ENCODE data around the gene PHF13. TPM values are rescaled to one million over a fixed set of nuclear protein-coding genes. Genes with fewer than 3 reads are reported as not detected.

The PHF13 gene
- total RNA-seq, 4 donors from 2014 or later: 6.7 to 12.1 (median 8.7) TPM

DNA sequence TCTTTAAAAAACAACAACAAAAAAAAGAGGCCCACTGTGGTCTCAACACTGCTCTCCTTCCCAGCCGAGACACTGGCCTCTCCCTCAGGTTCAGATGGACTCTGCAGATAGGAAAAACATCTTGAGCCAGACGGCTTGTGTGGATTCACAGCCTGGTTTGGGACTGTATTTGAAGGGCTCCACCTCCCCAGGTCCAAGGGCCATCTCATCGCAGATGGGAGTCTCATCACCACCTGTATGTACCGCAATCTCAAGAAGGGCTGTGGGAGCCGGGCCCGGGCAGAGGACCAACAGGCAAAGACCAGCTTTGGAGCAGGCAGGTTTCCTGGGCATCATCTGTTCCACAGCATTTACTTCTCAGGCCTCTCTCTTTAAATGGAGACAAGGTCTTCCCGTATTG is 23.5 kb upstream of the PHF13 start:
- no peak for DNase-seq
- H3K4me1 ChIP-seq: peaks cover 42 to 96% (median 42%) of the 10 kb centered on the region in 3 donors
- H3K27ac ChIP-seq: peak overlapping the region in 1 of 4 donors; percentile 78
- WGBS, 2 donors: 76 to 86% methylated on average over 6 to 7 of the region's 7 CpGs
- no peaks in the 10 kb centered on the region for H3K9me3 ChIP-seq
- no peak for TF ChIP-seq POLR2A (IDR thresholded peaks at IDR 0.05)
- no peak for TF ChIP-seq CTCF (IDR thresholded peaks at IDR 0.05)
- H3K36me3 ChIP-seq: peaks cover 48 to 80% (median 59%) of the 10 kb centered on the region in 3 donors
- intact Hi-C loops (cut with DNase I): no loop called here
- H3K27me3 ChIP-seq: no peaks in the 10 kb centered on the region
- H3K4me3 ChIP-seq: no peak overlapping the region

- H3K27ac ChIP-seq: peak overlapping the region in 2 of 4 donors; percentile 28 to 37
These were observed 22.3 kb upstream of the PHF13 start for GRCh38 chr1:6591222-6591621.

DNA sequence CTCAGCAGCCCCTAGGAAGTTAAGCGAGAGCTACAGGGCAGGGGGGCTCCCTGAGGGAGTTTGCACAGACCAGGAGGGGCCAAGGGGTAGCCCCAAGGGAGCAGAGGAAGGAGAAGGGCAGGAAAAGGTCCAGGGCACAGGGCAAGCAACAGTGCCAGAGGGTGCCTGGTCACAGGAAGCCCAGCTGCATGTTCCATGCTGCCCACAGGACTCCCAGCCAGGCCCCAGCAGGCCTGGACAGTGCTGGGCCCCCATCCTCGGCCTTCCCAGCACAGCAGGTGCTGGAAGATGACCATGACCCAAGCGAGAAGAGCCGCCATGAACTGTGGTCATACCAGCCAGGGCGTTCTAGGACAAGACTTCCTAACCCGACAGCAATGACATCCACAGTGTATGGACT is 21.9 kb upstream of the PHF13 start:
- H3K27ac ChIP-seq: peak overlapping the region in 2 of 4 donors; percentile 28 to 37
- DNase-seq: no peak
- no peak overlapping the region for H3K4me3 ChIP-seq
- H3K9me3 ChIP-seq: no peaks in the 10 kb centered on the region
- H3K4me1 ChIP-seq: peaks cover 49 to 96% (median 50%) of the 10 kb centered on the region in 3 donors
- H3K27me3 ChIP-seq: no peaks in the 10 kb centered on the region
- TF ChIP-seq POLR2A (IDR thresholded peaks at IDR 0.05) (no peak), CTCF (IDR thresholded peaks at IDR 0.05) (no peak)
- peaks cover 61 to 90% (median 70%) of the 10 kb centered on the region in 3 donors for H3K36me3 ChIP-seq
- intact Hi-C loops (cut with DNase I): no loop called here
- 68 to 80% methylated on average over 2 to 4 of the region's 6 CpGs for WGBS, 2 donors

More at GRCh38 chr1:6591222-6591621, 22.3 kb upstream of the PHF13 start:
- no peaks in the 10 kb centered on the region for H3K9me3 ChIP-seq
- H3K4me1 ChIP-seq: peaks cover 50 to 96% (median 50%) of the 10 kb centered on the region in 3 donors
- H3K4me3 ChIP-seq: no peak overlapping the region
- H3K36me3 ChIP-seq: peaks cover 59 to 90% (median 70%) of the 10 kb centered on the region in 3 donors
- no peak for DNase-seq
- 62 to 87% methylated on average over 3 to 8 of the region's 13 CpGs for WGBS, 2 donors
- TF ChIP-seq POLR2A (IDR thresholded peaks at IDR 0.05) (no peak), CTCF (IDR thresholded peaks at IDR 0.05) (no peak)
- intact Hi-C loops (cut with DNase I): no loop called here
- H3K27me3 ChIP-seq: no peaks in the 10 kb centered on the region

- Histone ChIP-seq H3K4me1 (peaks cover 49 to 96% (median 50%) of the 10 kb centered on the region in 3 donors), H3K9me3 (no peaks in the 10 kb centered on the region), H3K27me3 (no peaks in the 10 kb centered on the region), H3K36me3 (peaks cover 69 to 97% (median 77%) of the 10 kb centered on the region in 3 donors), H3K27ac (peak overlapping the region in 1 of 4 donors; percentile 37), H3K4me3 (no peak overlapping the region)
- TF ChIP-seq CTCF (IDR thresholded peaks at IDR 0.05) (no peak), POLR2A (IDR thresholded peaks at IDR 0.05) (no peak)
- DNase-seq: no peak
- 58 to 60% methylated on average over 1 to 4 of the region's 5 CpGs for WGBS, 2 donors
- intact Hi-C loops (cut with DNase I): no loop called here
These were observed 21.1 kb upstream of the PHF13 start for GRCh38 chr1:6592441-6592840.

- Histone ChIP-seq H3K36me3 (peaks cover 75 to 100% (median 82%) of the 10 kb centered on the region in 3 donors), H3K9me3 (no peaks in the 10 kb centered on the region), H3K4me3 (no peak overlapping the region), H3K4me1 (peaks cover 49 to 96% (median 50%) of the 10 kb centered on the region in 3 donors), H3K27me3 (no peaks in the 10 kb centered on the region), H3K27ac (peak overlapping the region in 1 of 4 donors; percentile 37)
- TF ChIP-seq CTCF (IDR thresholded peaks at IDR 0.05) (no peak), POLR2A (IDR thresholded peaks at IDR 0.05) (no peak)
- intact Hi-C loops (cut with DNase I): no loop called here
- WGBS, 2 donors: 73 to 100% methylated on average over 2 to 9 of the region's 38 CpGs
- no peak for DNase-seq
These were observed 20.5 kb upstream of the PHF13 start for GRCh38 chr1:6592865-6593593.
